Naive thymus-derived CD4-positive, alpha-beta T cell (primary cell): ENCODE results near the gene IL17A. TPM values are rescaled to one million over a fixed set of nuclear protein-coding genes. Genes with fewer than 3 reads are reported as not detected.

Source experiments
- ATAC-seq: fragments of 150-1000 bp; cut with Tn5 transposase; 2 replicates; pipeline ENCODE4 v1.10.0; 2021; ENCODE audit warnings: mild to moderate bottlenecking, moderate library complexity
- CTCF ChIA-PET: fragments of 350-600 bp; sonication (Branson Sonifier 250); formaldehyde crosslinking; loops from one replicate; lab custom pipeline; 2021; ENCODE audit warnings: antibody characterized with exemption; lab: Charles Lee
- POLR2A ChIA-PET: fragments of 350-600 bp; sonication (Branson Sonifier 250); formaldehyde crosslinking; loops from one replicate; lab custom pipeline; 2021; ENCODE audit warnings: antibody characterized with exemption, inconsistent platforms; lab: Charles Lee
- DNase-seq, 9 donors: peaks; one replicate each; pipeline versions ENCODE4 v3.0.0 to v3.0.0-alpha.2; 2020 to 2022; ENCODE audit warnings: mixed read lengths in 1 of 9
- H3K27ac ChIP-seq: one replicate; pipeline ENCODE4 v1.7.0; 2013; ENCODE audit warnings: mild to moderate bottlenecking, low read depth, low read length, moderate library complexity
- H3K27me3 ChIP-seq, 2 donors: one replicate each; pipeline ENCODE4 v1.7.0; 2013; ENCODE audit warnings: low read length in 2 of 2, mild to moderate bottlenecking in 2 of 2, moderate library complexity in 2 of 2; ENCODE audit not compliant: control insufficient read depth in 2 of 2, insufficient read depth in 2 of 2
- H3K36me3 ChIP-seq, 3 experiments: 1 replicate in 2 of 3; 2 replicates in 1 of 3; pipeline ENCODE4 v1.7.0; 2013; ENCODE audit warnings: low read length in 3 of 3, mild to moderate bottlenecking in 3 of 3, moderate library complexity in 1 of 3; ENCODE audit not compliant: insufficient read depth in 3 of 3, control insufficient read depth in 2 of 3
- H3K4me1 ChIP-seq, 2 donors: one replicate each; pipeline ENCODE4 v1.7.0; 2013; ENCODE audit warnings: low read length in 2 of 2, mild to moderate bottlenecking in 2 of 2, moderate library complexity in 1 of 2; ENCODE audit not compliant: control insufficient read depth in 2 of 2, insufficient read depth in 2 of 2
- H3K4me3 ChIP-seq: 2 replicates; pipeline ENCODE4 v1.7.0; 2013; ENCODE audit warnings: mild to moderate bottlenecking, low read length
- H3K9me3 ChIP-seq, 3 experiments: 1 replicate in 2 of 3; 2 replicates in 1 of 3; pipeline ENCODE4 v1.7.0; 2013; ENCODE audit warnings: low read length in 3 of 3; ENCODE audit not compliant: control insufficient read depth in 2 of 3
- H3K27ac Mint-ChIP-seq, 9 donors: one replicate each; pipeline ENCODE4 v1.8.0; 2020 to 2022; ENCODE audit warnings: mixed read lengths in 9 of 9, mild to moderate bottlenecking in 8 of 9, moderate library complexity in 5 of 9, inconsistent platforms in 2 of 9
- H3K27me3 Mint-ChIP-seq, 5 donors: one replicate each; pipeline ENCODE4 v1.8.0; 2021 to 2022; ENCODE audit warnings: mixed read lengths in 5 of 5, mild to moderate bottlenecking in 1 of 5
- H3K36me3 Mint-ChIP-seq, 5 donors: one replicate each; pipeline ENCODE4 v1.8.0; 2020 to 2022; ENCODE audit warnings: mixed read lengths in 5 of 5, mild to moderate bottlenecking in 3 of 5, inconsistent platforms in 1 of 5
- H3K4me1 Mint-ChIP-seq, 7 donors: one replicate each; pipeline ENCODE4 v1.8.0; 2020 to 2022; ENCODE audit warnings: mixed read lengths in 7 of 7, mild to moderate bottlenecking in 3 of 7, inconsistent platforms in 1 of 7
- H3K4me3 Mint-ChIP-seq, 10 donors: one replicate each; pipeline ENCODE4 v1.8.0; 2020 to 2022; ENCODE audit warnings: mild to moderate bottlenecking in 10 of 10, mixed read lengths in 10 of 10, moderate library complexity in 6 of 10, inconsistent platforms in 2 of 10
- H3K9me3 Mint-ChIP-seq, 11 donors: one replicate each; pipeline ENCODE4 v1.8.0; 2020 to 2022; ENCODE audit warnings: mixed read lengths in 11 of 11, mild to moderate bottlenecking in 4 of 11, inconsistent platforms in 1 of 11, moderate library complexity in 1 of 11
- intact Hi-C, 2 donors: fragments of 100-400 bp; cut with micrococcal nuclease; formaldehyde crosslinking; loops; one replicate each; pipeline ENCODE4 v1.15.1; 2023
- polyA plus RNA-seq, 2 donors: library from polyadenylated mRNA; unstranded; fragments of 300-500 nt; fragmentation: Illumina TruSeq; gene quantifications; one replicate each; pipeline ENCODE4 v1.2.3, GENCODE V29; 2021
- total RNA-seq, 6 experiments: library from RNA in 5 of 6; stranded (reverse) in 5 of 6; gene quantifications; 1 replicate in 5 of 6; 2 replicates in 1 of 6; pipeline ENCODE4 v1.2.3 and lab custom pipeline; 2021 to 2026

Gene IL17A
- total and polyA plus RNA-seq, 7 experiments from 2014 or later = not detected

- POLR2A ChIA-PET = no interaction called here
Observed at GRCh38 chr6:52208612-52209011, 22.4 kb downstream of the IL17A start.

DNA sequence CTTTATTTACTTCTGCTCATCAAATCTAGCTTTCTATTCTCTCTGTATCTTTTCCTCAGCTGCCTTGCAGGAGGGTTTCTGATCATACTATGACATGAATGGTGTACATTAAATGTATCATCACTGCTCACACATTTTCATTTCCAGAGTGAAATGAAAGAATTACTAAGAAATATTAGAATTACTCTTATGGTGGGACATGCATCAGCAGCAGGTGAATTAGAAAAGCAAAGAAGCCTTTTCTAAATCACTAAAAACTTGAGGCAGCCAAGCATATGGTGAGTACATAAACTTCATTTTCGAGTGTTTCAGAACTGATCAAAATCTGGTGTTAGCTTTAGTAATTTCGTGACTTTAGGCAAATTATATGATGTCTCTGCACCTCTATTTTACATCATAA lies 23.6 kb downstream of the IL17A start:
- H3K4me1 Mint-ChIP-seq = peaks cover 1 to 11% (median 11%) of the 10 kb centered on the region in 7 donors
- H3K4me3 ChIP-seq = no peak overlapping the region
- peaks cover 0 to 5% (median 0%) of the 10 kb centered on the region in 11 donors for H3K9me3 Mint-ChIP-seq
- no peak overlapping the region for H3K4me3 Mint-ChIP-seq
- no peaks in the 10 kb centered on the region for H3K9me3 ChIP-seq
- H3K36me3 Mint-ChIP-seq = no peaks in the 10 kb centered on the region
- H3K4me1 ChIP-seq = no peaks in the 10 kb centered on the region
- H3K36me3 ChIP-seq = no peaks in the 10 kb centered on the region
- H3K27me3 ChIP-seq = no peaks in the 10 kb centered on the region
- ATAC-seq (no peak), DNase-seq (no peak)
- peaks cover 0 to 35% (median 13%) of the 10 kb centered on the region in 5 donors for H3K27me3 Mint-ChIP-seq
- no peak overlapping the region for H3K27ac Mint-ChIP-seq
- no peak overlapping the region for H3K27ac ChIP-seq
- ChIA-PET CTCF (interaction anchor here (0.7 kb wide), 1 partner anchor 196 kb away, joined by 3 read pairs; no protein-coding TSS in a partner anchor), POLR2A (no interaction called here)
- intact Hi-C loops = no loop called here

More at GRCh38 chr6:52208612-52209011, 22.4 kb downstream of the IL17A start:
- no peak overlapping the region for H3K27ac Mint-ChIP-seq
- Histone ChIP-seq H3K36me3 (no peaks in the 10 kb centered on the region), H3K27ac (no peak overlapping the region), H3K9me3 (no peaks in the 10 kb centered on the region), H3K27me3 (no peaks in the 10 kb centered on the region), H3K4me1 (no peaks in the 10 kb centered on the region), H3K4me3 (no peak overlapping the region)
- H3K9me3 Mint-ChIP-seq = peaks cover 0 to 5% (median 0%) of the 10 kb centered on the region in 11 donors
- CTCF ChIA-PET = no interaction called here
- peaks cover 0 to 35% (median 13%) of the 10 kb centered on the region in 5 donors for H3K27me3 Mint-ChIP-seq
- DNase-seq = no peak
- intact Hi-C loops = no loop called here
- no peak for ATAC-seq
- peaks cover 1 to 11% (median 11%) of the 10 kb centered on the region in 7 donors for H3K4me1 Mint-ChIP-seq
- no peaks in the 10 kb centered on the region for H3K36me3 Mint-ChIP-seq
- H3K4me3 Mint-ChIP-seq = no peak overlapping the region

- ATAC-seq (no peak), DNase-seq (no peak)
- Histone ChIP-seq H3K27me3 (no peaks in the 10 kb centered on the region), H3K4me3 (no peak overlapping the region), H3K27ac (no peak overlapping the region), H3K4me1 (no peaks in the 10 kb centered on the region), H3K9me3 (no peaks in the 10 kb centered on the region), H3K36me3 (no peaks in the 10 kb centered on the region)
- H3K27me3 Mint-ChIP-seq = peaks cover 0 to 35% (median 13%) of the 10 kb centered on the region in 5 donors
- no peaks in the 10 kb centered on the region for H3K36me3 Mint-ChIP-seq
- CTCF ChIA-PET = interaction anchor here (0.6 kb wide), 1 partner anchor 20 kb away, joined by 3 read pairs; no protein-coding TSS in a partner anchor
- intact Hi-C loops = no loop called here
- peaks cover 0 to 5% (median 0%) of the 10 kb centered on the region in 11 donors for H3K9me3 Mint-ChIP-seq
- POLR2A ChIA-PET = no interaction called here
- no peak overlapping the region for H3K4me3 Mint-ChIP-seq
- H3K4me1 Mint-ChIP-seq = peaks cover 1 to 11% (median 11%) of the 10 kb centered on the region in 7 donors
- H3K27ac Mint-ChIP-seq = no peak overlapping the region
Observed at GRCh38 chr6:52210227-52210626, 24.1 kb downstream of the IL17A start.

- Mint-ChIP-seq H3K4me1 (peaks cover 1 to 11% (median 11%) of the 10 kb centered on the region in 7 donors), H3K36me3 (no peaks in the 10 kb centered on the region), H3K4me3 (no peak overlapping the region), H3K27ac (no peak overlapping the region), H3K27me3 (peaks cover 0 to 35% (median 10%) of the 10 kb centered on the region in 5 donors), H3K9me3 (no peaks in the 10 kb centered on the region)
- CTCF ChIA-PET = no interaction called here
- POLR2A ChIA-PET = no interaction called here
- ATAC-seq = no peak
- Histone ChIP-seq H3K27ac (no peak overlapping the region), H3K9me3 (no peaks in the 10 kb centered on the region), H3K27me3 (no peaks in the 10 kb centered on the region), H3K4me3 (no peak overlapping the region), H3K36me3 (no peaks in the 10 kb centered on the region), H3K4me1 (no peaks in the 10 kb centered on the region)
- peak in 5 of 9 donors; percentile 2 to 17 (median 9) for DNase-seq
- intact Hi-C loops = loop anchor here in 1 of 2 donors (1.0 kb wide), 2 partner anchors 21 to 50 kb away; no protein-coding TSS in a partner anchor
Observed at GRCh38 chr6:52213127-52213526, 27.0 kb downstream of the IL17A start.

GRCh38 chr6:52215787-52216186 lies 29.6 kb downstream of the IL17A start:
- peaks cover 1 to 11% (median 11%) of the 10 kb centered on the region in 7 donors for H3K4me1 Mint-ChIP-seq
- no peaks in the 10 kb centered on the region for H3K36me3 ChIP-seq
- no peaks in the 10 kb centered on the region for H3K27me3 ChIP-seq
- H3K27ac Mint-ChIP-seq = no peak overlapping the region
- peaks cover 0 to 37% (median 10%) of the 10 kb centered on the region in 5 donors for H3K27me3 Mint-ChIP-seq
- no peaks in the 10 kb centered on the region for H3K9me3 ChIP-seq
- CTCF ChIA-PET = no interaction called here
- no peak for ATAC-seq
- H3K36me3 Mint-ChIP-seq = no peaks in the 10 kb centered on the region
- no peak overlapping the region for H3K4me3 ChIP-seq
- H3K9me3 Mint-ChIP-seq = no peaks in the 10 kb centered on the region
- POLR2A ChIA-PET = no interaction called here
- no peak overlapping the region for H3K27ac ChIP-seq
- intact Hi-C loops = no loop called here
- no peak overlapping the region for H3K4me3 Mint-ChIP-seq
- H3K4me1 ChIP-seq = no peaks in the 10 kb centered on the region
- DNase-seq = no peak

DNA sequence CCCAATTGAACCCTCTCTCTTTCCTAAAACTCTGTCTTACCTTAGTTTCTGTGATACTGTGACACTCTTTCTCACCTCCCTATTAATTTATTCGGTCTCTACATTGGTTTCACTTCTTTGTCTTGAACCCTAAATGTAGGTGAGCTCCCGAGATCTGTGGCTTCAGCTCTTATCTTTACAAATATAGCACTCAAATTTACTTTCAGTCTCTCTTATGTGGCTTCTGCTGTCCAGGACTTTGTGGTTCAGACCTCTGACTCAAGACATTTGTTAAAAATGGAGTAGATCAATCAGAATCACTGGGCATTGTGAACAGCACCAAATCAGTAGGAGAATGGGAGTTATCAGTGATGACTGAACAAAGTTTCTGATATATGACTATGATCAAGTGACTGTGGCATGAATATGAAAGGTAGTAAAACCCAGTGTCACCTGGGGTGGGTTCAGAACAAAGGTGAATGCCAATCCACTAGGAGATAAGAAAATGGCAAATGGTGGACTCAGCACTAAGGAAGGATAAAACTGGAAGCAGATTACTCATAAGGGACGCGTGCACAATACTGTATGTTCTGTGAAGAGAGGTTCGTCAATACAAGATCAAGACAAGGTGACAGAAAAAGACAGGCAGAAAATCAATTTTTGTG lies 30.9 kb downstream of the IL17A start:
- POLR2A ChIA-PET = no interaction called here
- no peaks in the 10 kb centered on the region for H3K36me3 Mint-ChIP-seq
- H3K36me3 ChIP-seq = no peaks in the 10 kb centered on the region
- H3K27me3 Mint-ChIP-seq = peaks cover 0 to 37% (median 6%) of the 10 kb centered on the region in 5 donors
- DNase-seq = no peak
- H3K4me3 ChIP-seq = no peak overlapping the region
- intact Hi-C loops = no loop called here
- H3K9me3 ChIP-seq = no peaks in the 10 kb centered on the region
- H3K4me1 Mint-ChIP-seq = peaks cover 5 to 18% (median 16%) of the 10 kb centered on the region in 7 donors
- CTCF ChIA-PET = no interaction called here
- no peak for ATAC-seq
- H3K9me3 Mint-ChIP-seq = no peaks in the 10 kb centered on the region
- H3K27ac ChIP-seq = no peak overlapping the region
- H3K4me1 ChIP-seq = no peaks in the 10 kb centered on the region
- H3K27ac Mint-ChIP-seq = no peak overlapping the region
- no peak overlapping the region for H3K4me3 Mint-ChIP-seq
- H3K27me3 ChIP-seq = no peaks in the 10 kb centered on the region

- H3K36me3 Mint-ChIP-seq = no peaks in the 10 kb centered on the region
- H3K4me3 Mint-ChIP-seq = no peak overlapping the region
- H3K9me3 ChIP-seq = no peaks in the 10 kb centered on the region
- DNase-seq (no peak), ATAC-seq (no peak)
- peaks cover 2 to 13% (median 9%) of the 10 kb centered on the region in 7 donors for H3K4me1 Mint-ChIP-seq
- no peak overlapping the region for H3K27ac Mint-ChIP-seq
- ChIA-PET CTCF (interaction anchor here (0.7 kb wide), 1 partner anchor 42 kb away, joined by 6 read pairs; no protein-coding TSS in a partner anchor), POLR2A (no interaction called here)
- no peaks in the 10 kb centered on the region for H3K36me3 ChIP-seq
- H3K27me3 Mint-ChIP-seq = peaks cover 0 to 34% (median under 1%) of the 10 kb centered on the region in 5 donors
- H3K4me1 ChIP-seq = no peaks in the 10 kb centered on the region
- H3K9me3 Mint-ChIP-seq = no peaks in the 10 kb centered on the region
- no peak overlapping the region for H3K4me3 ChIP-seq
- H3K27me3 ChIP-seq = no peaks in the 10 kb centered on the region
- intact Hi-C loops = no loop called here
- no peak overlapping the region for H3K27ac ChIP-seq
Observed at GRCh38 chr6:52217761-52218160, 31.6 kb downstream of the IL17A start.
